ENCODE measurements around the gene ZDHHC18.

The ZDHHC18 gene

GRCh38 chr1:26851106-26851684, 24.7 kb downstream of the ZDHHC18 start:
- in situ Hi-C loops (cut with HindIII; ENCODE audit: low sequenced_read_pairs) = no loop called here
- peak; percentile 23 for TF ChIP-seq CTCF (IDR thresholded peaks at IDR 0.05; ENCODE audit: low read depth, low read length, missing control alignments)
- H3K4me3 ChIP-seq (ENCODE audit: low read depth, low read length) = no peak overlapping the region
- DNase-seq (ENCODE audit: low read depth) = no peak

GRCh38 chr1:26852701-26853100, 26.2 kb downstream of the ZDHHC18 start:
- in situ Hi-C loops (cut with HindIII; ENCODE audit: low sequenced_read_pairs) = no loop called here
- TF ChIP-seq CTCF (IDR thresholded peaks at IDR 0.05; ENCODE audit: low read depth, low read length, missing control alignments) = no peak
- no peak for DNase-seq (ENCODE audit: low read depth)
- no peak overlapping the region for H3K4me3 ChIP-seq (ENCODE audit: low read depth, low read length)

GRCh38 chr1:26853156-26853555, 26.7 kb downstream of the ZDHHC18 start:
- peak; percentile 88 for TF ChIP-seq CTCF (IDR thresholded peaks at IDR 0.05; ENCODE audit: low read depth, low read length, missing control alignments)
- in situ Hi-C loops (cut with HindIII; ENCODE audit: low sequenced_read_pairs) = no loop called here
- peak; percentile 39 for DNase-seq (ENCODE audit: low read depth)
- H3K4me3 ChIP-seq (ENCODE audit: low read depth, low read length) = no peak overlapping the region

- in situ Hi-C loops (cut with HindIII; ENCODE audit: low sequenced_read_pairs) = no loop called here
- no peak overlapping the region for H3K4me3 ChIP-seq (ENCODE audit: low read depth, low read length)
- no peak for DNase-seq (ENCODE audit: low read depth)
- TF ChIP-seq CTCF (IDR thresholded peaks at IDR 0.05; ENCODE audit: low read depth, low read length, missing control alignments) = no peak
These were observed 27.1 kb downstream of the ZDHHC18 start for GRCh38 chr1:26853600-26853999.

GRCh38 chr1:26854906-26855305, 28.4 kb downstream of the ZDHHC18 start:
- in situ Hi-C loops (cut with HindIII; ENCODE audit: low sequenced_read_pairs) = no loop called here
- no peak for TF ChIP-seq CTCF (IDR thresholded peaks at IDR 0.05; ENCODE audit: low read depth, low read length, missing control alignments)
- no peak for DNase-seq (ENCODE audit: low read depth)
- H3K4me3 ChIP-seq (ENCODE audit: low read depth, low read length) = no peak overlapping the region

GRCh38 chr1:26855636-26856035, 29.1 kb downstream of the ZDHHC18 start:
- in situ Hi-C loops (cut with HindIII; ENCODE audit: low sequenced_read_pairs) = no loop called here
- no peak for DNase-seq (ENCODE audit: low read depth)
- no peak for TF ChIP-seq CTCF (IDR thresholded peaks at IDR 0.05; ENCODE audit: low read depth, low read length, missing control alignments)
- H3K4me3 ChIP-seq (ENCODE audit: low read depth, low read length) = no peak overlapping the region
